ENCODE data around the gene CREG1.
A peak's percentile ranks its signal among the peaks of the same experiment; 100 is the strongest.

CREG1 gene

DNA sequence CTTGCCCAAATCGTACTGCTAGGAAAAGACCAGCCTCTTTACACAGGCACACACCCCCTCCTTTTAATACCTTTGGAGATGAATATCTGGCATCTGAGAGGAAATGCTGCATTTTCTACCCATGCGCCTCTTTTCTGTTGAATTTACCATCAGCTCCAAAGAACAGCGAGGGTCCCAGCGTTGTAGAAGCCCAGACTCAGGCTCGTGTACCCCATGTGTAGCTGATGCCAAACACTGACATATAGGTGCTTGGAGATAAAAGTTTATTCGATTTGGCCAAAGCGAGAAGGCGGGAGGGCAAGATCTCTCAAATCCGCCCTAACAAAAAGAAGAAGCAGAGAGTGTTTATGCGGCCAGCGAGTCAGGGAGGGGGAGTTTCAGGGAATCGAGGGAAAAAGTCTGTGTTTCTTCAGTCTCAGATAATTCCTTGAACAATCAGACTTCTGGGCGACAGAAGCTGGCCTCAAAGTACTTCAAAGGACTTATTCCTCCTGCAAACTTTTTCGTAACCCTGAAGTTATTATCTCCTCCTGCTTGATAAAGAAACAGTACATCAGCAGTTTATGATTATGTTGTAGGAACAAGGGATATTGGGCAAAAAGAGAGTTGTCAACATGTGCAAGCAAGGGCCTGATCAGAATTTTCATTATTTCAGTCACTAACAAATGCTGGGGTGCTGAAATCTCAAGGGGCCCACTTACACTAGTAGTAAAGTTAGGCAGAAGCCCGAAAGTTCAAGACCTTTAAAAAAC is 642 bp upstream of the CREG1 start (continued):
- TF ChIP-seq, protein P1, sequence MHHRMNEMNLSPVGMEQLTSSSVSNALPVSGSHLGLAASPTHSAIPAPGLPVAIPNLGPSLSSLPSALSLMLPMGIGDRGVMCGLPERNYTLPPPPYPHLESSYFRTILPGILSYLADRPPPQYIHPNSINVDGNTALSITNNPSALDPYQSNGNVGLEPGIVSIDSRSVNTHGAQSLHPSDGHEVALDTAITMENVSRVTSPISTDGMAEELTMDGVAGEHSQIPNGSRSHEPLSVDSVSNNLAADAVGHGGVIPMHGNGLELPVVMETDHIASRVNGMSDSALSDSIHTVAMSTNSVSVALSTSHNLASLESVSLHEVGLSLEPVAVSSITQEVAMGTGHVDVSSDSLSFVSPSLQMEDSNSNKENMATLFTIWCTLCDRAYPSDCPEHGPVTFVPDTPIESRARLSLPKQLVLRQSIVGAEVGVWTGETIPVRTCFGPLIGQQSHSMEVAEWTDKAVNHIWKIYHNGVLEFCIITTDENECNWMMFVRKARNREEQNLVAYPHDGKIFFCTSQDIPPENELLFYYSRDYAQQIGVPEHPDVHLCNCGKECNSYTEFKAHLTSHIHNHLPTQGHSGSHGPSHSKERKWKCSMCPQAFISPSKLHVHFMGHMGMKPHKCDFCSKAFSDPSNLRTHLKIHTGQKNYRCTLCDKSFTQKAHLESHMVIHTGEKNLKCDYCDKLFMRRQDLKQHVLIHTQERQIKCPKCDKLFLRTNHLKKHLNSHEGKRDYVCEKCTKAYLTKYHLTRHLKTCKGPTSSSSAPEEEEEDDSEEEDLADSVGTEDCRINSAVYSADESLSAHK (tag by site-specific recombination; IDR thresholded peaks at IDR 0.05): no peak
- no peak for TF ChIP-seq ZNF530 (tag by site-specific recombination; IDR thresholded peaks at IDR 0.05; ENCODE audit: low read depth)
- TF ChIP-seq ZNF114 (tag by site-specific recombination; IDR thresholded peaks at IDR 0.05): no peak
- TF ChIP-seq, protein P2, sequence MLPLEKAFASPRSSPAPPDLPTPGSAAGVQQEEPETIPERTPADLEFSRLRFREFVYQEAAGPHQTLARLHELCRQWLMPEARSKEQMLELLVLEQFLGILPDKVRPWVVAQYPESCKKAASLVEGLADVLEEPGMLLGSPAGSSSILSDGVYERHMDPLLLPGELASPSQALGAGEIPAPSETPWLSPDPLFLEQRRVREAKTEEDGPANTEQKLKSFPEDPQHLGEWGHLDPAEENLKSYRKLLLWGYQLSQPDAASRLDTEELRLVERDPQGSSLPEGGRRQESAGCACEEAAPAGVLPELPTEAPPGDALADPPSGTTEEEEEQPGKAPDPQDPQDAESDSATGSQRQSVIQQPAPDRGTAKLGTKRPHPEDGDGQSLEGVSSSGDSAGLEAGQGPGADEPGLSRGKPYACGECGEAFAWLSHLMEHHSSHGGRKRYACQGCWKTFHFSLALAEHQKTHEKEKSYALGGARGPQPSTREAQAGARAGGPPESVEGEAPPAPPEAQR (tag by site-specific recombination; IDR thresholded peaks at IDR 0.05): no peak
- TF ChIP-seq, protein P3, sequence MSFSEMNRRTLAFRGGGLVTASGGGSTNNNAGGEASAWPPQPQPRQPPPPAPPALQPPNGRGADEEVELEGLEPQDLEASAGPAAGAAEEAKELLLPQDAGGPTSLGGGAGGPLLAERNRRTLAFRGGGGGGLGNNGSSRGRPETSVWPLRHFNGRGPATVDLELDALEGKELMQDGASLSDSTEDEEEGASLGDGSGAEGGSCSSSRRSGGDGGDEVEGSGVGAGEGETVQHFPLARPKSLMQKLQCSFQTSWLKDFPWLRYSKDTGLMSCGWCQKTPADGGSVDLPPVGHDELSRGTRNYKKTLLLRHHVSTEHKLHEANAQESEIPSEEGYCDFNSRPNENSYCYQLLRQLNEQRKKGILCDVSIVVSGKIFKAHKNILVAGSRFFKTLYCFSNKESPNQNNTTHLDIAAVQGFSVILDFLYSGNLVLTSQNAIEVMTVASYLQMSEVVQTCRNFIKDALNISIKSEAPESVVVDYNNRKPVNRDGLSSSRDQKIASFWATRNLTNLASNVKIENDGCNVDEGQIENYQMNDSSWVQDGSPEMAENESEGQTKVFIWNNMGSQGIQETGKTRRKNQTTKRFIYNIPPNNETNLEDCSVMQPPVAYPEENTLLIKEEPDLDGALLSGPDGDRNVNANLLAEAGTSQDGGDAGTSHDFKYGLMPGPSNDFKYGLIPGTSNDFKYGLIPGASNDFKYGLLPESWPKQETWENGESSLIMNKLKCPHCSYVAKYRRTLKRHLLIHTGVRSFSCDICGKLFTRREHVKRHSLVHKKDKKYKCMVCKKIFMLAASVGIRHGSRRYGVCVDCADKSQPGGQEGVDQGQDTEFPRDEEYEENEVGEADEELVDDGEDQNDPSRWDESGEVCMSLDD (tag by site-specific recombination; IDR thresholded peaks at IDR 0.05): no peak
- TF ChIP-seq ZFP41 (tag by site-specific recombination; IDR thresholded peaks at IDR 0.05; ENCODE audit: borderline replicate concordance): no peak
- 0 out of 2 replicates have a peak, but pooled peaks have one; percentile 37 for TF ChIP-seq ZNF777 (tag by site-specific recombination; IDR thresholded peaks at IDR 0.05; ENCODE audit: borderline replicate concordance)
- no peak for TF ChIP-seq ZNF416 (tag by site-specific recombination; IDR thresholded peaks at IDR 0.05)
- TF ChIP-seq ZBTB48 (tag by site-specific recombination; IDR thresholded peaks at IDR 0.05): no peak
- TF ChIP-seq ZNF155 (tag by site-specific recombination; IDR thresholded peaks at IDR 0.05): no peak
- peak; percentile 11; the same call in 1 of the 2 replicates for TF ChIP-seq ZNF600 (tag by site-specific recombination; IDR thresholded peaks at IDR 0.05)
- TF ChIP-seq, protein P4, sequence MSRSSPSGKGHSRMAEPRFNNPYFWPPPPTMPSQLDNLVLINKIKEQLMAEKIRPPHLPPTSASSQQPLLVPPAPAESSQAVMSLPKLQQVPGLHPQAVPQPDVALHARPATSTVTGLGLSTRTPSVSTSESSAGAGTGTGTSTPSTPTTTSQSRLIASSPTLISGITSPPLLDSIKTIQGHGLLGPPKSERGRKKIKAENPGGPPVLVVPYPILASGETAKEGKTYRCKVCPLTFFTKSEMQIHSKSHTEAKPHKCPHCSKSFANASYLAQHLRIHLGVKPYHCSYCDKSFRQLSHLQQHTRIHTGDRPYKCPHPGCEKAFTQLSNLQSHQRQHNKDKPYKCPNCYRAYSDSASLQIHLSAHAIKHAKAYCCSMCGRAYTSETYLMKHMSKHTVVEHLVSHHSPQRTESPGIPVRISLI (tag by site-specific recombination; IDR thresholded peaks at IDR 0.05): no peak
- TF ChIP-seq, protein P5, sequence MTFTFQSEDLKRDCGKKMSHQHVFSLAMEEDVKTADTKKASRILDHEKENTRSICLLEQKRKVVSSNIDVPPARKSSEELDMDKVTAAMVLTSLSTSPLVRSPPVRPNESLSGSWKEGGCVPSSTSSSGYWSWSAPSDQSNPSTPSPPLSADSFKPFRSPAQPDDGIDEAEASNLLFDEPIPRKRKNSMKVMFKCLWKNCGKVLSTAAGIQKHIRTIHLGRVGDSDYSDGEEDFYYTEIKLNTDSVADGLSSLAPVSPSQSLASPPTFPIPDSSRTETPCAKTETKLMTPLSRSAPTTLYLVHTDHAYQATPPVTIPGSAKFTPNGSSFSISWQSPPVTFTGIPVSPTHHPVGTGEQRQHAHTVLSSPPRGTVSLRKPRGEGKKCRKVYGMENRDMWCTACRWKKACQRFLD (tag by site-specific recombination; IDR thresholded peaks at IDR 0.05): no peak
- no peak for TF ChIP-seq ZNF670 (tag by site-specific recombination; IDR thresholded peaks at IDR 0.05; ENCODE audit: low read depth)
- TF ChIP-seq, protein P6, sequence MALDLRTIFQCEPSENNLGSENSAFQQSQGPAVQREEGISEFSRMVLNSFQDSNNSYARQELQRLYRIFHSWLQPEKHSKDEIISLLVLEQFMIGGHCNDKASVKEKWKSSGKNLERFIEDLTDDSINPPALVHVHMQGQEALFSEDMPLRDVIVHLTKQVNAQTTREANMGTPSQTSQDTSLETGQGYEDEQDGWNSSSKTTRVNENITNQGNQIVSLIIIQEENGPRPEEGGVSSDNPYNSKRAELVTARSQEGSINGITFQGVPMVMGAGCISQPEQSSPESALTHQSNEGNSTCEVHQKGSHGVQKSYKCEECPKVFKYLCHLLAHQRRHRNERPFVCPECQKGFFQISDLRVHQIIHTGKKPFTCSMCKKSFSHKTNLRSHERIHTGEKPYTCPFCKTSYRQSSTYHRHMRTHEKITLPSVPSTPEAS (tag by site-specific recombination; IDR thresholded peaks at IDR 0.05): no peak
- TF ChIP-seq ZBTB20 (tag by site-specific recombination; IDR thresholded peaks at IDR 0.05): peak; percentile 81
- TF ChIP-seq, protein P7, sequence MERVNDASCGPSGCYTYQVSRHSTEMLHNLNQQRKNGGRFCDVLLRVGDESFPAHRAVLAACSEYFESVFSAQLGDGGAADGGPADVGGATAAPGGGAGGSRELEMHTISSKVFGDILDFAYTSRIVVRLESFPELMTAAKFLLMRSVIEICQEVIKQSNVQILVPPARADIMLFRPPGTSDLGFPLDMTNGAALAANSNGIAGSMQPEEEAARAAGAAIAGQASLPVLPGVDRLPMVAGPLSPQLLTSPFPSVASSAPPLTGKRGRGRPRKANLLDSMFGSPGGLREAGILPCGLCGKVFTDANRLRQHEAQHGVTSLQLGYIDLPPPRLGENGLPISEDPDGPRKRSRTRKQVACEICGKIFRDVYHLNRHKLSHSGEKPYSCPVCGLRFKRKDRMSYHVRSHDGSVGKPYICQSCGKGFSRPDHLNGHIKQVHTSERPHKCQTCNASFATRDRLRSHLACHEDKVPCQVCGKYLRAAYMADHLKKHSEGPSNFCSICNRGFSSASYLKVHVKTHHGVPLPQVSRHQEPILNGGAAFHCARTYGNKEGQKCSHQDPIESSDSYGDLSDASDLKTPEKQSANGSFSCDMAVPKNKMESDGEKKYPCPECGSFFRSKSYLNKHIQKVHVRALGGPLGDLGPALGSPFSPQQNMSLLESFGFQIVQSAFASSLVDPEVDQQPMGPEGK (tag by site-specific recombination; IDR thresholded peaks at IDR 0.05): no peak
- no peak for TF ChIP-seq ZNF585B (tag by site-specific recombination; IDR thresholded peaks at IDR 0.05)
- TF ChIP-seq ZNF302 (tag by site-specific recombination; IDR thresholded peaks at IDR 0.05; ENCODE audit: low read depth): no peak
- TF ChIP-seq, protein P8, sequence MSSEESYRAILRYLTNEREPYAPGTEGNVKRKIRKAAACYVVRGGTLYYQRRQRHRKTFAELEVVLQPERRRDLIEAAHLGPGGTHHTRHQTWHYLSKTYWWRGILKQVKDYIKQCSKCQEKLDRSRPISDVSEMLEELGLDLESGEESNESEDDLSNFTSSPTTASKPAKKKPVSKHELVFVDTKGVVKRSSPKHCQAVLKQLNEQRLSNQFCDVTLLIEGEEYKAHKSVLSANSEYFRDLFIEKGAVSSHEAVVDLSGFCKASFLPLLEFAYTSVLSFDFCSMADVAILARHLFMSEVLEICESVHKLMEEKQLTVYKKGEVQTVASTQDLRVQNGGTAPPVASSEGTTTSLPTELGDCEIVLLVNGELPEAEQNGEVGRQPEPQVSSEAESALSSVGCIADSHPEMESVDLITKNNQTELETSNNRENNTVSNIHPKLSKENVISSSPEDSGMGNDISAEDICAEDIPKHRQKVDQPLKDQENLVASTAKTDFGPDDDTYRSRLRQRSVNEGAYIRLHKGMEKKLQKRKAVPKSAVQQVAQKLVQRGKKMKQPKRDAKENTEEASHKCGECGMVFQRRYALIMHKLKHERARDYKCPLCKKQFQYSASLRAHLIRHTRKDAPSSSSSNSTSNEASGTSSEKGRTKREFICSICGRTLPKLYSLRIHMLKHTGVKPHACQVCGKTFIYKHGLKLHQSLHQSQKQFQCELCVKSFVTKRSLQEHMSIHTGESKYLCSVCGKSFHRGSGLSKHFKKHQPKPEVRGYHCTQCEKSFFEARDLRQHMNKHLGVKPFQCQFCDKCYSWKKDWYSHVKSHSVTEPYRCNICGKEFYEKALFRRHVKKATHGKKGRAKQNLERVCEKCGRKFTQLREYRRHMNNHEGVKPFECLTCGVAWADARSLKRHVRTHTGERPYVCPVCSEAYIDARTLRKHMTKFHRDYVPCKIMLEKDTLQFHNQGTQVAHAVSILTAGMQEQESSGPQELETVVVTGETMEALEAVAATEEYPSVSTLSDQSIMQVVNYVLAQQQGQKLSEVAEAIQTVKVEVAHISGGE (tag by site-specific recombination; conservative IDR thresholded peaks at IDR 0.05; ENCODE audit: low read depth): no peak
- no peak for TF ChIP-seq ZNF19 (tag by site-specific recombination; IDR thresholded peaks at IDR 0.05; ENCODE audit: low read depth)
- TF ChIP-seq ZNF132 (tag by site-specific recombination; IDR thresholded peaks at IDR 0.05; ENCODE audit: borderline replicate concordance): no peak
- no peak for TF ChIP-seq ZNF555 (tag by site-specific recombination; conservative IDR thresholded peaks at IDR 0.05)
